ENCODE measurements around the gene GTF2H4. TPM values are rescaled to one million over a fixed set of nuclear protein-coding genes. Genes with fewer than 3 reads are reported as not detected.

The GTF2H4 gene
- total and polyA plus RNA-seq, 10 of the 15 experiments (the other 5 are each of a cell fraction or from before 2014, with no cell fraction given) = 1.1 to 43.8 (median 18.9) TPM

DNA sequence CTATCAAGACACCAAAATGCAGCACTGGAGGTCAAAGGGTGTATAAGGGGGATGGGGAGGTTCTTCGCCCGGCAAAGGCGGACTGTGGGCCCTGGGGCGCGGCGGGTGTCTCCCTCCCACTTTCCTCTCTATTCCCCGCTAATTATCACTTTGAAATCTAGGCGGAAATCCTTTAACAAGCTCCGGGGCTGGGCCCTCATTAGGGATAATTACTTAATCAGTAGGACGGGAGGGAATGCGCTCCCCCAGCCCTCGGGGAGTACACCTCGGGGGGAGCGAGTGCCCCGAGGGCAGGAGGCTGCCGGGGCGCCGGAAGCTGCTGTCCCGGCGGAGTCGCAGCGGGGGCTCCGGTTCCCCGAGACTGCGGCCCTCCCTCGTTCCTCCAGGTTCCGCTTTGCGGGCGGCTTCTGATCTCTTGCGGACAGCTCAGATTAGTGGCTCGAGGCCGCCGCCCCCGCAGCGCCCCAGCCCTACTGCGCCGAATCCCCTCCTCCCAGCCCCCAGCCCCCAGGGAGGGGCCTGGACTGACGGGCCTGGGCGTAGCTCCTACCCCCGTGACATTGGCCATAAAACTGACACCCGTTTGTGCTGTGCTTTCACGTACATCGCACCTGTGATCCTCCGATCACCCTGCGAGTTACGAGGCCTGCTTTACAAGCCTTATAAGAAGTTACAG, 47.5 kb downstream of the GTF2H4 start (continued):
- no peak for TF ChIP-seq ZNF207 (IDR thresholded peaks at IDR 0.05; ENCODE audit: borderline replicate concordance)

DNA sequence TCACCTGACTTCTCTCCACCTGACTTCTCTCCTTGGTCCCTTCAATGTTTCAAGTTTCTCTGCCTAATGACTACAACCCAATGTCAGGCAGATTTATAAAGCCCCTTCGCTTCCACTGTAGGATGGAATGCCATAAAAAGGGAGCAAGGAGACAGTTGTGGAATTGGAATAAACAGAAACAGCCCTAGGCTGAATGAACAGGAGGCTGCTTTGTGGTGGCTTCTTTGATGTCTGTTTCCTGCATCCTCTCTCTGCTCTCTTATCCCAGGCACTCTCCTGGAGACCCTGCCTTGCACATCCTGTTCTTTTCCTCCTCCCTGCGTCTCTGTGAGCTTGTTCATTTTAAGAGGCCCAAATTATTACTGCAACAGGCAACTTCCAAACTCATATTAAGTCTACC, 49.7 kb downstream of the GTF2H4 start:
- Histone ChIP-seq H3K4me1 (ENCODE audit: control insufficient read depth, insufficient read depth, low read length) (peaks cover 8% of the 10 kb centered on the region), H3K36me3 (ENCODE audit: control insufficient read depth in 2 of 2, insufficient read depth in 2 of 2, low read length in 1 of 2) (no peaks in the 10 kb centered on the region), H3K9ac (ENCODE audit: control insufficient read depth, insufficient read depth, low read length) (no peak overlapping the region), H2AFZ (ENCODE audit: control insufficient read depth, low read depth, low read length) (no peak overlapping the region), H3K79me2 (ENCODE audit: control insufficient read depth, insufficient read depth, low read length) (no peaks in the 10 kb centered on the region), H3K9me3 (replicated peaks; ENCODE audit: control insufficient read depth, insufficient read depth, low read length) (no peaks in the 10 kb centered on the region), H4K20me1 (ENCODE audit: control insufficient read depth, insufficient read depth) (no peaks in the 10 kb centered on the region), H3K4me2 (ENCODE audit: control insufficient read depth, insufficient read depth) (no peak overlapping the region), H3K27me3 (replicated peaks in 1 of 2; ENCODE audit: control insufficient read depth in 2 of 2, insufficient read depth in 2 of 2, low read length in 1 of 2) (no peaks in the 10 kb centered on the region; a peak in 1 of 4 replicates), H3K27ac (ENCODE audit: control insufficient read depth, insufficient read depth) (no peak overlapping the region), H3K4me3 (no peak overlapping the region)
- in situ Hi-C loops (cut with MboI) (no loop called here), intact Hi-C loops (cut with micrococcal nuclease; ENCODE audit: unreplicated experiment) (no loop called here)
- WGBS (ENCODE audit: insufficient coverage, insufficient replicate concordance, low lambda C conversion rate, missing lambda C conversion rate) = 61% methylated on average over 2 of the region's 2 CpGs
- ChIA-PET POLR2A (interaction anchor here (0.9 kb wide), 1 partner anchor 19 kb away, joined by 3 read pairs; no protein-coding TSS in a partner anchor), CTCF (interaction anchor here (2.8 kb wide), 1 partner anchor 122 kb away, joined by 9 read pairs; no protein-coding TSS in a partner anchor), SMC1A (ENCODE audit: uncharacterized antibody, unreplicated experiment) (interaction anchor here (0.6 kb wide), 1 partner anchor 116 kb away, joined by 3 read pairs; no protein-coding TSS in a partner anchor), RAD21 (ENCODE audit: unreplicated experiment) (no interaction called here)
- no peak for FAIRE-seq
- TF ChIP-seq SMAD5 (IDR thresholded peaks at IDR 0.05; ENCODE audit: low read depth) (no peak), JUNB (IDR thresholded peaks at IDR 0.05) (no peak), CREB1 (IDR thresholded peaks at IDR 0.05; ENCODE audit: low read depth) (no peak), MEF2A (IDR thresholded peaks at IDR 0.05; ENCODE audit: insufficient read depth, low read depth, low read length) (no peak), MTA2 (IDR thresholded peaks at IDR 0.05; ENCODE audit: low read depth) (no peak), NR2C1 (IDR thresholded peaks at IDR 0.05) (no peak), KDM1A (IDR thresholded peaks at IDR 0.05; ENCODE audit: borderline replicate concordance) (no peak), LARP7 (IDR thresholded peaks at IDR 0.05) (no peak), IRF4 (IDR thresholded peaks at IDR 0.05; ENCODE audit: low read depth, low read length) (no peak), PML (IDR thresholded peaks at IDR 0.05; ENCODE audit: low read length) (no peak), CEBPB (IDR thresholded peaks at IDR 0.05; ENCODE audit: borderline replicate concordance in 1 of 2, low read depth in 2 of 2, low read length in 2 of 2) (no peak), CREM (IDR thresholded peaks at IDR 0.05; ENCODE audit: low read depth) (no peak), MYC (IDR thresholded peaks at IDR 0.05; ENCODE audit: insufficient read depth, insufficient read length, insufficient replicate concordance, low read length, severe bottlenecking) (no peak), DPF2 (IDR thresholded peaks at IDR 0.05) (no peak)
- TF ChIP-seq, protein P1, sequence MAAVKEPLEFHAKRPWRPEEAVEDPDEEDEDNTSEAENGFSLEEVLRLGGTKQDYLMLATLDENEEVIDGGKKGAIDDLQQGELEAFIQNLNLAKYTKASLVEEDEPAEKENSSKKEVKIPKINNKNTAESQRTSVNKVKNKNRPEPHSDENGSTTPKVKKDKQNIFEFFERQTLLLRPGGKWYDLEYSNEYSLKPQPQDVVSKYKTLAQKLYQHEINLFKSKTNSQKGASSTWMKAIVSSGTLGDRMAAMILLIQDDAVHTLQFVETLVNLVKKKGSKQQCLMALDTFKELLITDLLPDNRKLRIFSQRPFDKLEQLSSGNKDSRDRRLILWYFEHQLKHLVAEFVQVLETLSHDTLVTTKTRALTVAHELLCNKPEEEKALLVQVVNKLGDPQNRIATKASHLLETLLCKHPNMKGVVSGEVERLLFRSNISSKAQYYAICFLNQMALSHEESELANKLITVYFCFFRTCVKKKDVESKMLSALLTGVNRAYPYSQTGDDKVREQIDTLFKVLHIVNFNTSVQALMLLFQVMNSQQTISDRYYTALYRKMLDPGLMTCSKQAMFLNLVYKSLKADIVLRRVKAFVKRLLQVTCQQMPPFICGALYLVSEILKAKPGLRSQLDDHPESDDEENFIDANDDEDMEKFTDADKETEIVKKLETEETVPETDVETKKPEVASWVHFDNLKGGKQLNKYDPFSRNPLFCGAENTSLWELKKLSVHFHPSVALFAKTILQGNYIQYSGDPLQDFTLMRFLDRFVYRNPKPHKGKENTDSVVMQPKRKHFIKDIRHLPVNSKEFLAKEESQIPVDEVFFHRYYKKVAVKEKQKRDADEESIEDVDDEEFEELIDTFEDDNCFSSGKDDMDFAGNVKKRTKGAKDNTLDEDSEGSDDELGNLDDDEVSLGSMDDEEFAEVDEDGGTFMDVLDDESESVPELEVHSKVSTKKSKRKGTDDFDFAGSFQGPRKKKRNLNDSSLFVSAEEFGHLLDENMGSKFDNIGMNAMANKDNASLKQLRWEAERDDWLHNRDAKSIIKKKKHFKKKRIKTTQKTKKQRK (IDR thresholded peaks at IDR 0.05; ENCODE audit: low read depth, low read length) = no peak
- TF ChIP-seq, protein P2, sequence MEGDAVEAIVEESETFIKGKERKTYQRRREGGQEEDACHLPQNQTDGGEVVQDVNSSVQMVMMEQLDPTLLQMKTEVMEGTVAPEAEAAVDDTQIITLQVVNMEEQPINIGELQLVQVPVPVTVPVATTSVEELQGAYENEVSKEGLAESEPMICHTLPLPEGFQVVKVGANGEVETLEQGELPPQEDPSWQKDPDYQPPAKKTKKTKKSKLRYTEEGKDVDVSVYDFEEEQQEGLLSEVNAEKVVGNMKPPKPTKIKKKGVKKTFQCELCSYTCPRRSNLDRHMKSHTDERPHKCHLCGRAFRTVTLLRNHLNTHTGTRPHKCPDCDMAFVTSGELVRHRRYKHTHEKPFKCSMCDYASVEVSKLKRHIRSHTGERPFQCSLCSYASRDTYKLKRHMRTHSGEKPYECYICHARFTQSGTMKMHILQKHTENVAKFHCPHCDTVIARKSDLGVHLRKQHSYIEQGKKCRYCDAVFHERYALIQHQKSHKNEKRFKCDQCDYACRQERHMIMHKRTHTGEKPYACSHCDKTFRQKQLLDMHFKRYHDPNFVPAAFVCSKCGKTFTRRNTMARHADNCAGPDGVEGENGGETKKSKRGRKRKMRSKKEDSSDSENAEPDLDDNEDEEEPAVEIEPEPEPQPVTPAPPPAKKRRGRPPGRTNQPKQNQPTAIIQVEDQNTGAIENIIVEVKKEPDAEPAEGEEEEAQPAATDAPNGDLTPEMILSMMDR (IDR thresholded peaks at IDR 0.05 in 2 of 3, conservative IDR thresholded peaks at IDR 0.05 in 1 of 3; ENCODE audit: control insufficient read depth in 2 of 3, extremely low read depth in 1 of 3, insufficient read depth in 1 of 3, low read depth in 3 of 3, low read length in 3 of 3) = no peak
- no peak for ATAC-seq
- no TSS peak for BruUV-seq (replicated peaks)
- no peak for DNase-seq (ENCODE audit: low read depth, low spot score)
